Measurements from ENCODE around the gene DEUP1. TPM values are rescaled to one million over a fixed set of nuclear protein-coding genes. Genes with fewer than 3 reads are reported as not detected.

Gene DEUP1
- total RNA-seq, 3 donors from 2014 or later (not counting 1 experiment from before 2014, with no cell fraction given): not detected

DNA sequence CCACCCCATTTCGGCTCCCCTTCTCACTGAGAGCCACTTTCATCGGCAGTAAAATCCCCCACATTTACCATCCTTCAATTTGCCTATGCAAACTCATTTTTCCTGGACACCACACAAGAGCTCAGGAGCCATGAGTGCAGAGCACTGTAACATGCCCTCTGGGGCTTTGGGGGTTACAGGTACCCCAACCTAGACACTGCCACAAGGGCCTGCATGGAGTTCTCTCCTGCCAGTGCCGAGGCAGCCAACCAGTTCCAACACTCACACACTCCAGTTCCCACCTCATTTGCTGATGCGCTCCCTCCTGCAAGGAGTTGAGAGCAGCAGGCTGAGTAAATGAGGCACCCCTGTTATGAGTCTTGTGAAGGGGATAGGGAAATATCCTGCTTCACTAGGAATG is 136.5 kb downstream of the DEUP1 start:
- Histone ChIP-seq H3K9me3 (ENCODE audit: control insufficient read depth, insufficient read depth, low read length) (no peaks in the 10 kb centered on the region), H3K36me3 (ENCODE audit: control insufficient read depth, insufficient read depth, low read length) (no peaks in the 10 kb centered on the region), H3K4me3 (ENCODE audit: low read length) (no peak overlapping the region), H3K27ac (ENCODE audit: low read length) (no peak overlapping the region), H3K4me1 (ENCODE audit: control insufficient read depth, insufficient read depth, low read length) (no peaks in the 10 kb centered on the region), H3K27me3 (ENCODE audit: control insufficient read depth, insufficient read depth, low read length) (no peaks in the 10 kb centered on the region)
- Mint-ChIP-seq H3K4me3 (no peak overlapping the region), H3K4me1 (no peaks in the 10 kb centered on the region), H3K27ac (no peak overlapping the region), H3K36me3 (no peaks in the 10 kb centered on the region), H3K9me3 (peaks cover 0 to 2% of the 10 kb centered on the region in 2 donors), H3K27me3 (ENCODE audit: low read depth in 2 of 2) (no peaks in the 10 kb centered on the region)
- WGBS (ENCODE audit: insufficient coverage): 94% methylated on average over 4 of the region's 4 CpGs
- no peak for DNase-seq
- TF ChIP-seq, protein P1, sequence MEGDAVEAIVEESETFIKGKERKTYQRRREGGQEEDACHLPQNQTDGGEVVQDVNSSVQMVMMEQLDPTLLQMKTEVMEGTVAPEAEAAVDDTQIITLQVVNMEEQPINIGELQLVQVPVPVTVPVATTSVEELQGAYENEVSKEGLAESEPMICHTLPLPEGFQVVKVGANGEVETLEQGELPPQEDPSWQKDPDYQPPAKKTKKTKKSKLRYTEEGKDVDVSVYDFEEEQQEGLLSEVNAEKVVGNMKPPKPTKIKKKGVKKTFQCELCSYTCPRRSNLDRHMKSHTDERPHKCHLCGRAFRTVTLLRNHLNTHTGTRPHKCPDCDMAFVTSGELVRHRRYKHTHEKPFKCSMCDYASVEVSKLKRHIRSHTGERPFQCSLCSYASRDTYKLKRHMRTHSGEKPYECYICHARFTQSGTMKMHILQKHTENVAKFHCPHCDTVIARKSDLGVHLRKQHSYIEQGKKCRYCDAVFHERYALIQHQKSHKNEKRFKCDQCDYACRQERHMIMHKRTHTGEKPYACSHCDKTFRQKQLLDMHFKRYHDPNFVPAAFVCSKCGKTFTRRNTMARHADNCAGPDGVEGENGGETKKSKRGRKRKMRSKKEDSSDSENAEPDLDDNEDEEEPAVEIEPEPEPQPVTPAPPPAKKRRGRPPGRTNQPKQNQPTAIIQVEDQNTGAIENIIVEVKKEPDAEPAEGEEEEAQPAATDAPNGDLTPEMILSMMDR (IDR thresholded peaks at IDR 0.05): no peak
- intact Hi-C loops (cut with micrococcal nuclease): no loop called here
- ATAC-seq: no peak

DNA sequence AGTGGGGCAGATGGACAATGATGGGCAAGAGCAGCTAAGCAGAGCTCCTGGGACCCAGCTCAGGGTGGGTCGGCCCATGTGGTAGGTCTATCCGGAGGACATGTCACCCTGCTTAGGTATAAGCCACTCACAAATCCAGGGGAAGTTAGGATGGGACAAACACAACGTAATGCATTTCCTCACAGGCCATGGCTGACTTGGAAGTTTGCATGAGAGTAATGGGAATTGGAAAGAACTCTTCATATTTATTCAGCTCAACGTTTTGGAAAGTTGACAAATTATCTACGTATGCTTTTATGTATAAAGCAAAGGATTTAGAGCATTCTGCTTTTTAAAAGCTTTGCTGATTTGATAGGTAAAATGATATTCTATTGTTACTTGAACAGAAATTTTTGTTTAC is 137.7 kb downstream of the DEUP1 start:
- TF ChIP-seq, protein P1 (IDR thresholded peaks at IDR 0.05): no peak
- no peak for ATAC-seq
- Mint-ChIP-seq H3K27ac (no peak overlapping the region), H3K36me3 (no peaks in the 10 kb centered on the region), H3K4me1 (no peaks in the 10 kb centered on the region), H3K27me3 (ENCODE audit: low read depth in 2 of 2) (no peaks in the 10 kb centered on the region), H3K4me3 (no peak overlapping the region), H3K9me3 (no peaks in the 10 kb centered on the region)
- intact Hi-C loops (cut with micrococcal nuclease): no loop called here
- Histone ChIP-seq H3K27ac (ENCODE audit: low read length) (no peak overlapping the region), H3K27me3 (ENCODE audit: control insufficient read depth, insufficient read depth, low read length) (no peaks in the 10 kb centered on the region), H3K4me3 (ENCODE audit: low read length) (no peak overlapping the region), H3K4me1 (ENCODE audit: control insufficient read depth, insufficient read depth, low read length) (no peaks in the 10 kb centered on the region), H3K9me3 (ENCODE audit: control insufficient read depth, insufficient read depth, low read length) (no peaks in the 10 kb centered on the region), H3K36me3 (ENCODE audit: control insufficient read depth, insufficient read depth, low read length) (no peaks in the 10 kb centered on the region)
- DNase-seq: no peak
- WGBS (ENCODE audit: insufficient coverage): 91% methylated on average over 5 of the region's 5 CpGs

GRCh38 chr11:93474123-93474522 is 143.6 kb downstream of the DEUP1 start:
- Mint-ChIP-seq H3K4me3 (no peak overlapping the region), H3K4me1 (no peaks in the 10 kb centered on the region), H3K27ac (no peak overlapping the region), H3K36me3 (no peaks in the 10 kb centered on the region), H3K9me3 (no peaks in the 10 kb centered on the region), H3K27me3 (ENCODE audit: low read depth in 2 of 2) (no peaks in the 10 kb centered on the region)
- no peaks in the 10 kb centered on the region for H3K36me3 ChIP-seq (ENCODE audit: control insufficient read depth, insufficient read depth, low read length)
- H3K27ac ChIP-seq (ENCODE audit: low read length): no peak overlapping the region
- WGBS (ENCODE audit: insufficient coverage): no CpG with 5 or more reads among the region's 1 CpG
- H3K4me1 ChIP-seq (ENCODE audit: control insufficient read depth, insufficient read depth, low read length): no peaks in the 10 kb centered on the region
- TF ChIP-seq, protein P1 (IDR thresholded peaks at IDR 0.05): no peak
- H3K27me3 ChIP-seq (ENCODE audit: control insufficient read depth, insufficient read depth, low read length): no peaks in the 10 kb centered on the region
- ATAC-seq (no peak), DNase-seq (no peak)
- no peak overlapping the region for H3K4me3 ChIP-seq (ENCODE audit: low read length)
- intact Hi-C loops (cut with micrococcal nuclease): no loop called here
- H3K9me3 ChIP-seq (ENCODE audit: control insufficient read depth, insufficient read depth, low read length): no peaks in the 10 kb centered on the region

DNA sequence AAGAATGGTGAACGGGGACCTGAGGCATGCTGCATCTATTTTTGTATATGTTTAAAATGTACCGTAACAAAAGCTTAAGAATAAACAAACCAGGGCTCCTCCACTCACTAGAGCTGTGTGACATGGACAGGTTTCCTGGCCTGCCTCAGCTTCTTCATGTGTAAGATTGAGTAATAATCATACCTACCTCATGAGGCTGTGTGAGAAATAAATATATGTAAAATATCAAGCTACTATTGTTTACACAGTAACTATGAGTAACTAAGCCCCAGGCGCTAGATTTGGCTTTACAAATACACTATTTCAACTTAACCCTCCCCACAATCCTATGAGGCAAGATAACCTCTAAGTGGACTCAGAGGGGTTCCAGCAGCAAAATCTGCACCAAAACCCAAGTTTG is 146.3 kb downstream of the DEUP1 start:
- Histone ChIP-seq H3K4me3 (ENCODE audit: low read length) (no peak overlapping the region), H3K27me3 (ENCODE audit: control insufficient read depth, insufficient read depth, low read length) (no peaks in the 10 kb centered on the region), H3K36me3 (ENCODE audit: control insufficient read depth, insufficient read depth, low read length) (no peaks in the 10 kb centered on the region), H3K9me3 (ENCODE audit: control insufficient read depth, insufficient read depth, low read length) (no peaks in the 10 kb centered on the region), H3K27ac (ENCODE audit: low read length) (no peak overlapping the region), H3K4me1 (ENCODE audit: control insufficient read depth, insufficient read depth, low read length) (no peaks in the 10 kb centered on the region)
- ATAC-seq (no peak), DNase-seq (no peak)
- H3K4me3 Mint-ChIP-seq: no peak overlapping the region
- no peak overlapping the region for H3K27ac Mint-ChIP-seq
- H3K4me1 Mint-ChIP-seq: no peaks in the 10 kb centered on the region
- H3K9me3 Mint-ChIP-seq: no peaks in the 10 kb centered on the region
- TF ChIP-seq, protein P1 (IDR thresholded peaks at IDR 0.05): no peak
- H3K36me3 Mint-ChIP-seq: no peaks in the 10 kb centered on the region
- no peaks in the 10 kb centered on the region for H3K27me3 Mint-ChIP-seq (ENCODE audit: low read depth in 2 of 2)
- 89% methylated on average over 3 of the region's 3 CpGs for WGBS (ENCODE audit: insufficient coverage)
- intact Hi-C loops (cut with micrococcal nuclease): no loop called here

Data from natural killer cell (primary cell).